ENCODE results near the gene ABCA4.
A peak's percentile ranks its signal among the peaks of the same experiment; 100 is the strongest.

ABCA4 gene

DNA sequence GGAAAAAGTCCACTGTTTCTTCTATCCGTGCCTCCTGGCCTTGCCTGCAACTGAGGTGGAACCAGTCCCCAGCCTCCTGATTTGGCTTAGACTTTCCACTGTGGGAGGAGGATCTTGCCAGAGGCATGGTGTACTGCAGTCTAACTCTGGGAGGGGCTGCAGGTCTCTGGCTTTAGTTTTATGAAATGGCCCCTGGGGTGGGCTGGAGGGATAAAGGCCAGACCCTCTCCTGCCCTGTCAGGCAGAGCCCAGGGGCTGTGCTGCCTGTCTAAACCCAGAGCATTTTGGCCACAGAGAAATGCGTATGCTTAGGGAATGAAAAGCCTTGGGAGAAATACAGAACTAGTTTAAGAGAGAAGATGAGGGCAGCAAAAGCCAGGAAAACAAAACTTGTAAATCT, 73.0 kb downstream of the ABCA4 start:
- no peak for DNase-seq

DNA sequence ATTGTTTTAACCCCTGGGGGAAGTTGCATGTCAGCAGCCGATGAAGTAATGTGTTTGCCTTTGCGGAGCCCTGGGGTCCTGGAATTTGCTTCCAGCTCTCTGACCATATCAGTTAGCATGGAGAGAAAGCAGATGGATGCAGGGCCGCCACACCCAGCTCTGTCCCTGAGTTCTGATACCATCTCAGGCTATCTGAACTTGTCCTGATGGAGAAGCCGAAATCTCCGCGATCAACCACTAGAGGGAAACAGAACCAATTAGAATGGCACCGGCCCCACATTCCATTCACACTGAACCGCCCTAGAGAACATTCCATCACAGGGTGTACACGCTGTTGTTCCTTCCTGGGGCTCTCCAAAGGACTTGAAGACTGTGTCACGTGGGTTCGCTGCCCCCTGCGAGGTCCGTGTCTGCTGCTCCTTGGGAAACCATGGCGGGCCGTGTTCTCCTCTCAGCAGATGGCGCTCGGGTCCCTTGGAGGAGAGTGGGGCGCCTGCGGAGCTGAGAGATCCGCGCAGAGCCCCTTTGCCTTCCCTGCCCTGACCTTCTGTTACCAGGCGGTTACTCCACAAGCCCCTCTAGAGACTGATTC, 75.4 kb downstream of the ABCA4 start:
- DNase-seq, result peak; percentile 19

DNA sequence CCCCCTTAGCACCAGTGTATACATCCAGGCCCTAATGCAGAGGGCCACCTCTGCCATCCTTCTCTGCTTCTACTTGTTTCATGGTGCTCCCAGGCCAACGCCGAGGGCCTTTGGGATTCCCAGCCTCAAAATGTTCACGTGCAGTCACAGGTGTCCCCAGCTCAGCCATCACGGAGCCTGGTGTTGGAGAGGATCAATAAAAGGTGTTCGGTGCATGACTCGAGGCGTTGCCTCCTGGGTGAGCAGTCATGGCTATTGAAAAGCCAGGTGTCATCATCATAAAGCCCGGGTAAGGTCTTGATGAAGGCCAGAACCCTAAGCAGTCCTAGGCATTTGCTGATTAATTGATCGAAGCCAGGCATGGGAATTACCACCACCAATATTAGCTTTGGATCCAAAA, 76.1 kb downstream of the ABCA4 start:
- DNase-seq, result no peak

DNA sequence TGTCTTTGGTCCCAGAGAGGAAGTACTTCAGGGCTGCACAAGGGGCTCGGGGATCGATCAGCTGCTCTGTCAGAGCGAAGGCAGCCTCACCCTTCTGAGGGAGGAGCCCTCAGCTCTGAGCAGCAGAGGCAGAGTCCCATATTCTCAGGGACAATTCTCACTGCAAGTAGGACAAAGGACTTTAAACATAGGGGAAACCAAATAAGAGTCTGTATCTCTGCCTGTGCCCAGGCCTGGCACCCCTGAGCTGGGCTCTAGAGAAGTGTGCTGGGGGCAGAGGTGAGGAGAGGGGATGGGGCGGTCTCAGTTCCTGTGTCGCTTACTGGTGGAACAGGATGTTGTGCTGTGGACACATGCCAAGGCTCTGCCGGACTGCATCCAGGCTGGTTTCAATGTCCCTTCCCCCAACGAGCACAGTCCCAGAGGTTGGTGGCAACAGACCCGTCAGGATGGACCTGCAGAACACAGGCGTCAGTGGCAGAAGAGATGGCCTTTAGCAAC, 76.6 kb downstream of the ABCA4 start:
- no peak for DNase-seq

DNA sequence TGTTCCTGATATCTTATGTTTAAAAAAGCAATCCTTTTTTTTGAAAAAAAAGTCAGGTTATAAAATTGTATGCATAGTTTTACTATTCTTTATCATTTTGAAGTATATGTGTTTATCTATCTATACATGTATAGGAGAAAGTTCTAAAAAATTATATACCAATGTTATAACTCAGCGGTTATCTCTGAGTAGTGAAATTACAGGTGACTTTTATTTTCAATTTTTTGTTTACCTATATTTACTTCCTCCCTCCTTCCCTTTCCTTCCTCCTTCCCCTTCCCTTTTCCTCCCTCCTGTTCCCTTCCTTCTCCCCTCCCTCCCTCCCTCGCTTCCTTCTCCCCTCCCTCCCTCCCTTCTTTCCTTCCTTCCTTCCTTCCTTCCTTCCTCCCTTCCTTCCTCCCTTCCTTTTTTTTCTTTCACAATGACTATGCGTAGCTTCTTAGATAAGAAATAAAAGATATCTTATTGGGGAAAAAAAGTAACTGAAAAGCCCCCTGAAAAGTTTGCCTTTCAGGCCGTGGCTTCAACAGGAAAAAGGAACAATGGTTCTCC, 77.1 kb downstream of the ABCA4 start:
- DNase-seq, result no peak

DNA sequence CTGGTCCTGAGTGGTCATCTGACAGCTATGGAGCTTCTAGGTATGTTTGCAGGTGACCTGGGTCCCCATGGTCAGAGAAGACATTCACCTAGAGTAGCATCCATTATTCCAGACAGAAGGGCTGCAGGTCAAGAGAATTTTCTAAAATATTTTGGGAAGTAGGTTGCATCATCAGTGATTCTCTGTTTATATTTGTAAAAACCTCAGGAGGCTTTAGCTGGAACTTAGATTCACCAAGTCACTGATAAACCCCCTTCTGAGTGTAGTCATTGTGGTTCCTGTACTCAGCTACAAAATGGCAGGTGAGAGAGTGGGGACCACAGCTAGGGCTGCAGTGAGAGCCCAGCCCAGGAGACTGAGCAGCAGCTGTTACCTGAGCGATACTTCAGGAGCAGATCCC, 78.6 kb downstream of the ABCA4 start:
- no peak for DNase-seq

DNA sequence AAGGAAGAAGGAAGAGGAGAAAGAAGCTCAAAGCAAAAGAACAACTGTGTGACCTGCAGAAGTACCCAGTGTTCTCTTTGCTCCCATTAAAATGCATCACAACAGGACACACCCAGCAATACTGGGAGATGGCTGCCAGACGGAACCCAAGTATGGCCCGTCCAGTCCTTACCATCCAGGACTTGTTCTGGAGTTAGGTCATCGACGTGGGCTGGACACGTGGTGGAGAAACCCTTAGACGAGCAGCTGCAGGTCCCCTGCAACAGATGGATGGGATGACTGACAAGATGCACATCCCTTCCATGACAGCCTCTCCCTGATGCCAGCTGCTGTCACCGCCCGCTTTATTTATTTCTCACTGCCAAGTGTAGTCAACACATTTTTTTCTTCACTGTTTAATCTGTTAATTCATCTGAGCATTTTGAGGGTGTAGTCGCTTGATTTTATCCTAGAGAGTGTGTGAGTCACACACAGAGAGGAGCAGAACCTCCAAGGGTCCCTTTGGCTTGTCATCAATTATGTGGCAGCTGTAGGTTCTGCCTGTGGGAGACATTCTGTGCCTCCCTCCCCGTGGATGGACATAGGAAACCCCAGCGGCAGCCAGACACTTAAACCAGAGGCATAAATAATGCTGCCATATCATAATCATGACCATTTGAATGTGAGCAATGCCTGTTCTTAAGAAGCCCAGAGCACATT, 80.9 kb downstream of the ABCA4 start:
- no peak for DNase-seq

DNA sequence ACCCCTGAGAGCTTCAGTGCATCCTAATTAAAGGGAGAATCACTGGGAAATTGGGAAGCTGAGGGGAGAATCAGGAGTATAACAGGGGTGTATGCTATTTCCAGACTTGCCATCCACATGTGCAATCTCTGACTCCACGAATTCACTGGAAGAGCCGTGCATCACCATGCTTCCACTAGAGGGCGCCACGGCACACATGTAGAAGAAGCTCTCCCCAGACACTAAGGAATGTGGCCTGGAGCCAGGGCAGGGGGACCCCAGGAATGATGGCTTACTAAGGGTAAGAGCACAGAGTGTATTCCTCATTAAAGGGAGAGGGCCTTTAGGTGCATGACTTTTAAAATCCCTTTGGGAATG, 81.5 kb downstream of the ABCA4 start:
- peak; percentile 51 for DNase-seq

DNA sequence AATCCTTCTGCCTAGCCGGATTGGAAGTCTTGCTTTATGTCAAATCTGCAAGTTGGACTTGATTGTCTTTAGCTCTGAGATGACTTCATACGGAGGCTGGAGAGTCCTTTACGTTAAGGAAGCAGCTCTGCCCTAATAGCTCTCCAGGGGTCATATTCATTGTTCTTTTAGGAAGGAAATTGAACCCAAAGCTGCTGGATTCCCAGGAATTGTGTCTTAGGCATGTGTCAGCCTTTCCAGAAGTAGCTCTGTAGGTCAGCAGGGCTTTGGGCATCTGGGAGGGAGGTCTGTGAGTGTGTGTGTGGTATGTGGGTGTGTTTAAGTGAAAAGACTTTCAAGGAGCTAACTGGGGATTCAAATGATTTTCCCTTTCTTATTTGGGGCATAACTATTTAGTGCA, 82.4 kb downstream of the ABCA4 start:
- no peak for DNase-seq

DNA sequence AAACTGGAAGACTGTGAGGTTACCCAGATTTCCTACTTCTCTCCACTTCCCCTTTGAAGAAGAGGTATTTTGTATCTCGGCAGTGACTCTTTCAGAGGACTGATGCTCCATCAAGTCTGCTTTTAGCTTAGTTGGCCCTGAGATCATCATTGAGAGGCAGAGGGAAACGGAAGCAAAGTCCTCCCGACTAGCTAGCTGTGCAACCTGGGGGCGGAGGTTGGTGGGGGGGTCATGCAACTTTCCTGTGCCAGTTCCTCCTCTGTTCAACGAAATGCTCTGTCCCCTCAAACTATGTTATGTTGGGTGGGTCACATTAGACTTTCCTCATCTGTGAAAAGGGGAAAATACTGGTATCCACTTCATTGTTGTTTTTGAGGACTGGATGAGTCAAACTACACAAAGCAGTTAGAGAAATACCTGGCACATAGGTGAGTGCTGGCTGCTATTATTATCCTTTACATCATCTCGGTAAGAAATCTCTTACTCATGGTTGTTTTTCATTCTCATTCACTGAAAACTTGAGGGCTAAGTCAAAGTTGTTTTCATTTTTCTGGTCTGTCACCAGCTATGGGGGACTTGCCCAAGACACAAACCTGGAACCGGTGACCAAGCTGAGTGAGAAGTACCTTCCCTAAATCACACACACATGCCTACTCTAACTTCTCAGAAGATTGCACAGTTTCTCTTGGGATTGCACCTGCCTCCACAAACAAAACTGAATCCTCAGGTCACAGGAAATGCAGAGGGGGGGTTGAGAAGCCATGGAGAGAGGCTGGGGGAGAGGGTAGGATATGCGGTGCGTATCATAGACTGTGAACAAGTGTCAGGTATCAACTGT, 83.3 kb downstream of the ABCA4 start:
- no peak for DNase-seq

DNA sequence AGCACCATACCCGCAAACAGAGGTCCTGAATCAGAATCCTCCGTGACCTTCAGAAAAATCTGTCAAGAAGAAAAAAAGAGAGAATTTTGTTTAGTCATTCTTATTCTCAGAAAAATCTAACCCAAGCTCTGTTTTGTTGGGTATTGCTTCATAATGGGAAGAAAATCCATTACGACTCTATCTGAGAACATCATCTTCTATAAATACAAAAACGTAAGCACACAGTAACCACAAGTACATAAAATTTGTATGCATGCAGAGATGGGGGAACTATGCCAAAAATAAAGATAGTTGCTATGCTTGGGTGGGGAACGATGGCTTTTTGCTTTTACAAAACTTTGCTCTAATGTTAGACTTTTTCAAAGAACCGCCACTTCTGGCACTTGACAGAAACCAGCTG, 84.2 kb downstream of the ABCA4 start:
- DNase-seq, result no peak

DNA sequence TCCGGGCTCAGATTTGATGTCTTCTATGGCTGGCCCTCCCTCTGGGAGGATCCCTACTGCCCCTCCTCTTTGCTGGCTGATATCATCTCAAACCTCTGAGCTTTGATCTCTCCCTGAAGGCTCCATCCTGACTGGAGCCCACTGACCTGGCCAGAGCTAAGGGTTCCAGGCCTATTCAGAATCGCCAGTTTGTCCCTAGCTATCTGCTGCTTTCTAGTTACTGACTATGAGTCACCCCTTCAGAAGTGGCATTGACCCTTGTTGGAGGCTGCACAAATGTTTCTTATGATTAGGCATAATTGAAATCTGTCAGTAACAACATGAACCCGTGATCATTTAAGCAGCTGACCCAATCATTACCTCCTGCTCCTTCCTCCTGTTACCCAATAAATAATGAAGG, 87.1 kb downstream of the ABCA4 start:
- DNase-seq, result no peak

DNA sequence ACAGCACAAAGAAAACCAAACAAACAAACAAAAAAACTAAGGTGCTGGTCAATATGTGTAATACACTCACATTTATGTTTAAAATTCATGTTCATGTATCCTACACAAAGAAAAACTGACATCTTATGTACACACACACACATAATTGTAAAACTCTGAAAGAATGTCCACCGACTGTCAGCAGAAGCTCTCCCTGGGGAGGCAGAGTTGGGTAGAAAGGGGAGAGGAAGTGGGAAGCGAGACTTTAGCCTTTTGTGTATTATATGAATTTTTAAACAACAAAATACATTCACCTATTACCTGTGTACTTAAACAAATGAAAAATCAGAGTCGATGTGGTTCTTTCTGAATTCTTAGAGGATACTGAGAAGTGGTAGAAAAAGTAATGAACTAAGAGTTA, 88.3 kb downstream of the ABCA4 start:
- no peak for DNase-seq

DNA sequence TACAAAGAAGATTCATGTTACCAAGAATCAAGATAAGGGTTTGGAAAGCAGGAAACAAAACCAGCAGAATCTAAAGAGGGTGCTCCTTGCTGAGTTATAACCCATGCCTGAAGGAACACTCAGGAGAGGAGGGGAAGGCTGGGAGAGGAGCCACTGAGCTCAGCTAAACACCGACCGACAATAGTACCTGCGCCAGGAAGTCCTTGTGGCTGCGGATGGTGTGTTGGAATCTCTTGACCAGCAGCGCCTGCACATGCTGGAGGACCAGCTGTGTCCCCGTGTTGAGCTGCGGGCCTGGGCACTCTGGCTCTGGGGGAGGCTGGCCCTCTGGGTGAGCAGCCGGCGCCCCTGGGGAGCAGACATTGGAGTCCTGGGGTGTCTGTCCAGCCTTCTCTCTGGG, 89.4 kb downstream of the ABCA4 start:
- no peak for DNase-seq

DNA sequence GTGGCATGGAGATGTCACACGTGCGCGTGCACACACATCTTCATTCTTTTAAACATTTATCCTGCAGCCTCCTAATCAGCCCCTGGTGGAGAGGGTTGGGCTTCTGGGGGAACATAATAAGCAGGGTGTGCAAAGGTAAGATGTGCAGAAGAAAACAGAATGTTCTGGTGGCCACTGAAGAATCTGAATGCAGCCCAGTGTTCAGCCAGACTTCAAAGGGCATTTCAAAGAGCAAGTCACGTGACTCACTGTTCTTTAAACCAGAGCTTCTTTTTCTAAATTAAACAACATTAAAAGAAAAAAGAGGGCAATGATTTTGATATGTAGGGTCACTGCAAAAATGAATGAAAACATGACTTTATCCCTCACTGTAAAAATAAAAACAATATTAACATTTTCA, 89.8 kb downstream of the ABCA4 start:
- DNase-seq, result no peak

DNA sequence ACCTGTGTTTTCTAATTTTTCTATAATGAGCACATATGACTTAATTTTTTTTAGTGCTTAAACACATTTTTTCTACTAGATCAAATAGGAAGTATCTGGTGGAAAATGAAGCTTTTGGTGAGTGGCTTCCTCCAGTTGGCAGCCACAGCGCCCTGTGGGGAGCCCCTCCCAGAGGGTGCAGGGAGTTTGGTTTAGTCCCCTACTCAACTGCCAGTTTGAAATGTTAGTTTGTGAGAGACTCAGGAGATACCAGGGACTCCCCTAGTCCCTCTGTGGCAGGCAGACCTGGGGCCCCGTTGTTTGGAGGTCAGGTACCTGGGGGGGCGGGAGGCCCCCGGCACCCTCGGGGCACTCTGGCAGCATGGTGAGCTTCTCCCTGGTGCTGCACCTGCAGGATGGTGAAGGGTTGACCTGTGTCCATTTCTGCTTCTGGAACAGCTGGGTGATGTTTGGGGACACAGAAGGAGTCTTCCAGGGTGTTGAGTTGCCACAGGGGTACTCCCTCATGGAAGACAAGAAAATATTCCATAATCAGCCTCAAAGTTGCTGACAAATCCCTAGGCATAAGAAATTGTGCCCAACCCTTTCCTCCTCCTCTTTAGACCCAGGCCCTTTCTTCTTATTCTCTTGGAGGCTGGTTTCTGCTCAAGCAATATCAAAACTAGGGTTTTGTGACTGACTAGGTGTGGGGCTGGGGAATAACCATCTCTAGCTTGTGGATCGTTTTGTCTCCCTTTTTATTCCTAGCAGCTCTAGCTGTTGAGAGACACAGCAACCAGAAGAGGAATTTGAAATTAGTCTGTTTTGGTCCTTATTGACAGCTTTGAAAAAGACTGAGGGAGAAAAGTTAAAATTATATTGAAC, 91.6 kb downstream of the ABCA4 start:
- DNase-seq, result no peak

DNA sequence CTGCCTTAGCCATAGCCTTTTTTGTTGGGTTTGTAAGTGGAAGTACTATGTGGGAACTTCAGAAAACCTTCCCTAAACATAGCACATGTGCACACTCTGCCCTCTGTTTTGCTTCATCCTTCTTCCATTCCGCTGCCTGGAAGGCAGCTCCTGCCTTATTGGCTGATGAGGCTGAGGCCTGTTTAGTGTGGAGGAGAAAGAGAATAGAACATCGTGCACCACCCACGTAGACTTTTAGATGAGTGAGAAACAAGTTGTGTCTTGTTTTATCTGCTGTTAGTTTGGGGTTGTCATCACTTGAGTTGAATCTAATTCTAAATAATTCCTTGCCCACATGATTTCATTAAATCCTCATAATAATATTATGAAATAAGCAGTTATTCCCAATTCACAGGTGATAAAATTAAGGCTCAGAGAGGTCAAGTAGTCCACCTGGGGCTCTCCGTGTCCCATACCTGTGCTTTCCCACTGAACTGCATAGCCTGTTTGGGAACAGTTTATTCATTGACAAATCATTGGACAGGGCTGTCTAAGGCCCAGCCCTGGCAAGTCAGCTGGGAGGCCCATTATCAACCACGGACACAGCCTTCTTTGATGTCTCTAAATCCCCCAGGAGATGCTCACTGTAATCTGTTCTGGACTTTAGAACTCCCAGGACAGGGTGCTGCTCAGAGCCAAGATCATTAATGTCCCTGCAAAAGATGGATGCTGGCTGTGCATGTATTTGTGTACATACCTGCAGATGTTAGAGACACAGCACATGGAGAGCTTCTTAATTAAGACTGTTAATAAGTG, 93.0 kb downstream of the ABCA4 start:
- no peak for DNase-seq

DNA sequence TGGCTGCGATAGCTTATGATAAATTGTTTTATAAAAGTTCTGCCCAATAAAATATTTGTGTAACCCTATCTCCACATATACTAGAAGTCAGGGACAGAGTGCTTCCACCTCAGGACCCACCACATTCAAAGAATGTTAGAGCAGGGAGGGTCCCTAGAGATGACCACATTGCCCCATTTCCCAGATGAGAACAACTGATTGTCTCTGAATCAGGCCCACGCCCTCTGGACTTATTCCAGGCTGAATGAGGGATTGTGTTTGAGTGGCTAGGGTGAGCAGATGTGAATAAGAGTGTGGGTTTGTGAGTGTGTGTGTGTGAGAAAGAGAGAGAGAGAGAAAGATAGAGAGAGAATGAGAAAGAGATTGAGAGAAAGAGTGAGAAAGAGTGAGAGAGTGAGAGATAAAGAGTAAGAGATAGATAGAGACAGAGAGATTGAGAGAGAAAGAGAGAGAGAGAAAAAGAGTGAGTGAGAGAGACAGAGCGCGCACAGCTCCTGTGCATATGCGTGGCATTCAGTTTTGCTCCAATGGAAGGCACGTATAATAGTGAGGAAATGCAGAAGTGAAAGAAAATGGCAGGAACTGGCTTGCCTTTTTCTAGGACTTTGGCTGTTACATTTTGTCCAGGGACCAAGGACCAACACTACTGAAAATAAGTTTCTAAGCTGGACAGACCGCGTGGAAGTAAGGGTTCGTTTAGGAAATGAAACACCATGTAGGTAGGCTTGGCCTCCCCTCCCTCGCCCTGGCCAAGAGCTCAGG, 94.1 kb downstream of the ABCA4 start:
- DNase-seq, result no peak

DNA sequence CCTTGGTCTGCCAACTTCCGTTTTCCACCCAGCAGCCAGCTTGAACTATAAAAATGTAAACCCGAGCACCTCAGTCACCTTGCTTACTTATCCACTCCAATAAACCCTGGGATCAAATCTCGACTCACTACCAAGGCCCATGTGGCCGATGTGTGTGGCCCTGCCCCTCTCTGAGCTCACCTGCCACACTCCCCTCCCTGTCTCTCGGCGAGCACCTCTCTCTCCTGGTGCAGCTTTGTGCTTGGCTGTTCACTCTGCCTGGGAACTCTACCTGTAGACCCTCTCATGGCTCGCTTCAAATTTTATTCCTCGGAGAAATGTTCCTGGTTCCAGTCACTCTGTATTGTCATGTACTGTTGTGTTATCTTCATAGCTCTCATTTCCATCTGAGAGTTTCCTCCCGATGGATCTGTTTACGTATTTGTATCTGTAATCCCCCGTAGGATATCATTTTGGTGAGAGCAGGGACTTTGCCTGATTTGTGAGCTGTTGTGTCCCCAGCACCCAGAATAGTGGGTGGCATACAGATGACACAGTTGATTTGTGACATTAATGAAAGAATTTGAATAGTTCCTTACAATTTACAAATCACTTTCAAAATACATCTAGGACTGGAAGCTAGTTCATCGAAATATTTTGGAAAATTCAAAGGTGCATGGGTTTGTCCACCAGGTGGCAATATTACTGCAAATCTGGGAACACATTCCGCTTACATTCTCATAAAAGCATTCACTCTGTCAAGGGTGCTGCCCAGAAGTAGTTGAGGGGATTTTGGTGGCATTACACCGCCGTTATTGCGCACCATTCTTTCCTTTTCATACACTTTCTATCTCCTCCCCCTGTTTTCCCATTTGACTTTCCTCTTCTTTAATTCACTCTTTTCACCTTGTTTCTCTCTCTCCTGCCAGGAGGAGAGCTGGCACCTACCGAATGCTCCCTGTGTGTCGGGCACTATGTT, 95.3 kb downstream of the ABCA4 start:
- no peak for DNase-seq
